Panc1 (cell line): ENCODE data around the gene KRTAP9-2. TPM values are rescaled to one million over a fixed set of nuclear protein-coding genes. Genes with fewer than 3 reads are reported as not detected.
"Not testable (repeated sequence)": the region's sequence is repeated elsewhere in the genome, so short reads cannot be mapped to it uniquely, and the experiment has no call there.

Experiments
- ATAC-seq: fragments of 200-7000 bp; cut with Tn5 transposase; 2 replicates; pipeline ENCODE4 v1.9.1; 2020; ENCODE audit warnings: mild to moderate bottlenecking, moderate library complexity
- BruUV-seq: library from RNA; stranded (reverse); fragments of 400-500 nt; replicated peaks from 2 replicates; lab custom pipeline; 2021; lab: Mats Ljungman, UMichigan
- CTCF ChIA-PET: fragments of 300-600 bp; sonication (Branson Sonifier 250); formaldehyde crosslinking; loops from one replicate; lab custom pipeline; 2022; ENCODE audit warnings: antibody characterized with exemption; lab: Charles Lee
- POLR2A ChIA-PET: fragments of 300-600 bp; sonication (Branson Sonifier 250); formaldehyde crosslinking; loops from one replicate; lab custom pipeline; 2022; ENCODE audit warnings: antibody characterized with exemption; lab: Charles Lee
- DNase-seq: peaks from one replicate; pipeline ENCODE4 v3.0.0-alpha.2; 2010; ENCODE audit warnings: low read depth, low spot score
- H3K27ac ChIP-seq: 2 replicates; pipeline ENCODE4 v1.5.1; 2011; ENCODE audit warnings: mild to moderate bottlenecking, low read length, inconsistent platforms
- H3K27me3 ChIP-seq: fragments of 200-500 bp; sonication (Bioruptor generic); 2 replicates; pipeline ENCODE4 v1.6.0; 2014; ENCODE audit warnings: low read length, inconsistent platforms; ENCODE audit not compliant: control insufficient read depth, insufficient read depth
- H3K36me3 ChIP-seq: fragments of 200-500 bp; sonication (Bioruptor generic); 2 replicates; pipeline ENCODE4 v1.5.1; 2014; ENCODE audit warnings: inconsistent platforms, mild to moderate bottlenecking, low read length, moderate library complexity; ENCODE audit not compliant: control insufficient read depth, insufficient read depth
- H3K4me1 ChIP-seq: 2 replicates; pipeline ENCODE4 v1.5.1; 2011; ENCODE audit warnings: inconsistent platforms, mild to moderate bottlenecking, low read length, moderate library complexity; ENCODE audit not compliant: control insufficient read depth, insufficient read depth
- H3K4me3 ChIP-seq, 2 experiments: 2 replicates each; pipeline ENCODE4 v1.5.1; 2011 to 2012; ENCODE audit warnings: low read depth in 2 of 2, low read length in 2 of 2, mild to moderate bottlenecking in 2 of 2, inconsistent platforms in 1 of 2, moderate library complexity in 1 of 2
- H3K9me3 ChIP-seq: fragments of 200-500 bp; sonication (Bioruptor generic); 2 replicates; pipeline ENCODE4 v1.5.1; 2014; ENCODE audit warnings: low read depth, mild to moderate bottlenecking, inconsistent platforms, low read length, moderate library complexity; ENCODE audit not compliant: control insufficient read depth, insufficient read depth
- POLR2AphosphoS5 ChIP-seq: IDR thresholded peaks from 2 replicates; pipeline ENCODE4 v1.6.1; 2012; ENCODE audit warnings: mild to moderate bottlenecking, low read depth, low read length, moderate library complexity
- SIN3A ChIP-seq: IDR thresholded peaks from 2 replicates; pipeline ENCODE4 v1.6.1; 2012; ENCODE audit warnings: low read depth, mild to moderate bottlenecking, low read length, moderate library complexity, borderline replicate concordance; ENCODE audit not compliant: insufficient read depth
- TCF7L2 ChIP-seq: IDR thresholded peaks from 2 replicates; pipeline ENCODE4 v1.6.1; 2011; ENCODE audit warnings: mild to moderate bottlenecking, low read depth, low read length, inconsistent platforms
- in situ Hi-C: cut with HindIII; loops from 2 replicates; pipeline ENCODE4 v1.10.0; 2016; ENCODE audit warnings: low sequenced_read_pairs, low pct_unique_long_range_greater_than_20kb
- intact Hi-C: fragments of 100-400 bp; cut with micrococcal nuclease; formaldehyde crosslinking; loops from one replicate; pipeline ENCODE4 v1.10.0; 2022; ENCODE audit not compliant: unreplicated experiment
- total RNA-seq: library from RNA; stranded (reverse); gene quantifications from one replicate; pipeline ENCODE4 v1.2.1, GENCODE V29; 2021; ENCODE audit not compliant: unreplicated experiment
- TF ChIP-seq, protein P1 (sequence below): fragments of 450-650 bp; IDR thresholded peaks from 2 replicates; pipeline ENCODE4 v1.5.1; 2017; ENCODE audit warnings: mild to moderate bottlenecking
- TF ChIP-seq, protein P2 (sequence below), 2 experiments: IDR thresholded peaks; 2 replicates each; pipeline ENCODE4 v1.6.1; 2011 to 2012; ENCODE audit warnings: low read depth in 2 of 2, control low read depth in 1 of 2, low read length in 1 of 2, mild to moderate bottlenecking in 1 of 2, moderate library complexity in 1 of 2; ENCODE audit not compliant: insufficient read depth in 1 of 2

KRTAP9-2 gene
- total RNA-seq, 1 experiment from 2014 or later = not detected

- peaks cover 10% of the 10 kb centered on the region for H3K27me3 ChIP-seq
- no peaks in the 10 kb centered on the region for H3K9me3 ChIP-seq
- no peak overlapping the region for H3K4me3 ChIP-seq
- no TSS peak for BruUV-seq
- DNase-seq (no peak), ATAC-seq (no peak)
- POLR2A ChIA-PET = no interaction called here
- CTCF ChIA-PET = no interaction called here
- no peak for TF ChIP-seq SIN3A
- no peak for TF ChIP-seq POLR2AphosphoS5
- intact Hi-C loops = no loop called here
- no peaks in the 10 kb centered on the region for H3K36me3 ChIP-seq
- no peaks in the 10 kb centered on the region for H3K4me1 ChIP-seq
- no peak overlapping the region for H3K27ac ChIP-seq
- in situ Hi-C loops = no loop called here
These were observed 41.3 kb downstream of the KRTAP9-2 start for GRCh38 chr17:41267711-41268110.

GRCh38 chr17:41271323-41271722 lies 44.9 kb downstream of the KRTAP9-2 start:
- H3K27me3 ChIP-seq, intact Hi-C loops, H3K9me3 ChIP-seq, BruUV-seq, DNase-seq, H3K4me3 ChIP-seq, H3K36me3 ChIP-seq, ATAC-seq, POLR2A ChIA-PET, H3K4me1 ChIP-seq, in situ Hi-C loops, H3K27ac ChIP-seq, CTCF ChIA-PET: not testable (repeated sequence)

DNA sequence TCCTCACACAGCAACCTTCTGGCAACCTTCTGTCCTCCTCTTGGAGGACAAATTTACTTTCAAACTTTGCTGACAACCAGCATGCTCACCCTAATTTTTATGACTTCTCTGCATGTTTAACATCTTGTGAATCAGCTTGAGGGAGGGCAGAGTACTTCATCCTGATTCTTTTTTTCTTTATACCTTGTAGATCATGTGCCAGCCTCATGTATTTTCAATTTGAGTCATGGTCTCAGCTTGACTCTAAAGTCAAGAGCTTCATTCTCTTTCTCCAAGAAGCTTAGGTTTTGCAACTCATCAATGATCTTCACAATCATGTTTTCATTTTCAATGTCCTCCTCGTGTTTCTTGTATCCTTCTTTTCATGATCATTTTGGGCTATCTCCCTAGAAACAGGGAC lies 45.4 kb downstream of the KRTAP9-2 start:
- H3K27ac ChIP-seq = no peak overlapping the region
- intact Hi-C loops (no loop called here), in situ Hi-C loops (no loop called here)
- H3K36me3 ChIP-seq = no peaks in the 10 kb centered on the region
- no peaks in the 10 kb centered on the region for H3K4me1 ChIP-seq
- BruUV-seq = no TSS peak
- TF ChIP-seq POLR2AphosphoS5 = no peak
- TF ChIP-seq, protein P1, sequence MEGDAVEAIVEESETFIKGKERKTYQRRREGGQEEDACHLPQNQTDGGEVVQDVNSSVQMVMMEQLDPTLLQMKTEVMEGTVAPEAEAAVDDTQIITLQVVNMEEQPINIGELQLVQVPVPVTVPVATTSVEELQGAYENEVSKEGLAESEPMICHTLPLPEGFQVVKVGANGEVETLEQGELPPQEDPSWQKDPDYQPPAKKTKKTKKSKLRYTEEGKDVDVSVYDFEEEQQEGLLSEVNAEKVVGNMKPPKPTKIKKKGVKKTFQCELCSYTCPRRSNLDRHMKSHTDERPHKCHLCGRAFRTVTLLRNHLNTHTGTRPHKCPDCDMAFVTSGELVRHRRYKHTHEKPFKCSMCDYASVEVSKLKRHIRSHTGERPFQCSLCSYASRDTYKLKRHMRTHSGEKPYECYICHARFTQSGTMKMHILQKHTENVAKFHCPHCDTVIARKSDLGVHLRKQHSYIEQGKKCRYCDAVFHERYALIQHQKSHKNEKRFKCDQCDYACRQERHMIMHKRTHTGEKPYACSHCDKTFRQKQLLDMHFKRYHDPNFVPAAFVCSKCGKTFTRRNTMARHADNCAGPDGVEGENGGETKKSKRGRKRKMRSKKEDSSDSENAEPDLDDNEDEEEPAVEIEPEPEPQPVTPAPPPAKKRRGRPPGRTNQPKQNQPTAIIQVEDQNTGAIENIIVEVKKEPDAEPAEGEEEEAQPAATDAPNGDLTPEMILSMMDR = no peak
- TF ChIP-seq, protein P2, sequence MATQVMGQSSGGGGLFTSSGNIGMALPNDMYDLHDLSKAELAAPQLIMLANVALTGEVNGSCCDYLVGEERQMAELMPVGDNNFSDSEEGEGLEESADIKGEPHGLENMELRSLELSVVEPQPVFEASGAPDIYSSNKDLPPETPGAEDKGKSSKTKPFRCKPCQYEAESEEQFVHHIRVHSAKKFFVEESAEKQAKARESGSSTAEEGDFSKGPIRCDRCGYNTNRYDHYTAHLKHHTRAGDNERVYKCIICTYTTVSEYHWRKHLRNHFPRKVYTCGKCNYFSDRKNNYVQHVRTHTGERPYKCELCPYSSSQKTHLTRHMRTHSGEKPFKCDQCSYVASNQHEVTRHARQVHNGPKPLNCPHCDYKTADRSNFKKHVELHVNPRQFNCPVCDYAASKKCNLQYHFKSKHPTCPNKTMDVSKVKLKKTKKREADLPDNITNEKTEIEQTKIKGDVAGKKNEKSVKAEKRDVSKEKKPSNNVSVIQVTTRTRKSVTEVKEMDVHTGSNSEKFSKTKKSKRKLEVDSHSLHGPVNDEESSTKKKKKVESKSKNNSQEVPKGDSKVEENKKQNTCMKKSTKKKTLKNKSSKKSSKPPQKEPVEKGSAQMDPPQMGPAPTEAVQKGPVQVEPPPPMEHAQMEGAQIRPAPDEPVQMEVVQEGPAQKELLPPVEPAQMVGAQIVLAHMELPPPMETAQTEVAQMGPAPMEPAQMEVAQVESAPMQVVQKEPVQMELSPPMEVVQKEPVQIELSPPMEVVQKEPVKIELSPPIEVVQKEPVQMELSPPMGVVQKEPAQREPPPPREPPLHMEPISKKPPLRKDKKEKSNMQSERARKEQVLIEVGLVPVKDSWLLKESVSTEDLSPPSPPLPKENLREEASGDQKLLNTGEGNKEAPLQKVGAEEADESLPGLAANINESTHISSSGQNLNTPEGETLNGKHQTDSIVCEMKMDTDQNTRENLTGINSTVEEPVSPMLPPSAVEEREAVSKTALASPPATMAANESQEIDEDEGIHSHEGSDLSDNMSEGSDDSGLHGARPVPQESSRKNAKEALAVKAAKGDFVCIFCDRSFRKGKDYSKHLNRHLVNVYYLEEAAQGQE (IDR thresholded peaks at IDR 0.05; ENCODE audit: insufficient read depth in 1 of 2, low read depth in 2 of 2, low read length in 1 of 2) = no peak
- no peak for TF ChIP-seq SIN3A
- no peak for TF ChIP-seq TCF7L2
- POLR2A ChIA-PET = no interaction called here
- peaks cover 6% of the 10 kb centered on the region for H3K27me3 ChIP-seq
- DNase-seq = no peak
- no peaks in the 10 kb centered on the region for H3K9me3 ChIP-seq
- CTCF ChIA-PET = no interaction called here
- no peak for ATAC-seq
- no peak overlapping the region for H3K4me3 ChIP-seq

DNA sequence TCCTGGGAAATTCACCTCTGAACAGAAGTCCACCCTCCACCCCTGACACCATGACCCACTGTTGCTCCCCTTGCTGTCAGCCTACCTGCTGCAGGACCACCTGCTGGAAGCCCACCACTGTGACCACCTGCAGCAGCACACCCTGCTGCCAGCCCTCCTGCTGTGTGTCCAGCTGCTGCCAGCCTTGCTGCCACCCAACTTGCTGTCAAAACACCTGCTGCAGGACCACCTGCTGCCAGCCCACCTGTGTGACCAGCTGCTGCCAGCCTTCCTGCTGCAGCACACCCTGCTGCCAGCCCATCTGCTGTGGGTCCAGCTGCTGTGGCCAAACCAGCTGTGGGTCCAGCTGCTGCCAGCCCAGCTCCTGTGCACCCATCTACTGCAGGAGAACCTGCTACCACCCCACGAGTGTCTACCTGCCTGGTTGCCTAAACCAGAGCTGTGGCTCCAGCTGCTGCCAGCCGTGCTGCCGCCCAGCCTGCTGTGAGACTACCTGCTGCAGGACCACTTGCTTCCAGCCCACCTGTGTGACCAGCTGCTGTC lies 49.3 kb downstream of the KRTAP9-2 start, which contains the start of gene KRTAP9-7:
Gene KRTAP9-7 (plus strand): TSS at position 51 of the 543 bp plus-strand sequence. CDS start 0 bp downstream, at position 51.
- intact Hi-C loops, H3K27ac ChIP-seq, BruUV-seq, in situ Hi-C loops, POLR2A ChIA-PET, DNase-seq, CTCF ChIA-PET, H3K4me3 ChIP-seq, H3K36me3 ChIP-seq, H3K4me1 ChIP-seq, ATAC-seq, H3K9me3 ChIP-seq: not testable (repeated sequence)
- H3K27me3 ChIP-seq = peaks cover 12% of the 10 kb centered on the region
